IPS-18a (cell line): ENCODE measurements around the gene PHOX2B.
"Not testable (repeated sequence)": the region's sequence is repeated elsewhere in the genome, so short reads cannot be mapped to it uniquely, and the experiment has no call there.

Experiments used
- H3K27ac ChIP-seq: one replicate; pipeline ENCODE4 v1.5.1; 2013; ENCODE audit warnings: low read length
- H3K27me3 ChIP-seq: one replicate; pipeline ENCODE4 v1.6.1; 2013; ENCODE audit warnings: mild to moderate bottlenecking, low read length; ENCODE audit not compliant: control insufficient read depth, insufficient read depth
- H3K36me3 ChIP-seq: one replicate; pipeline ENCODE4 v1.6.1; 2013; ENCODE audit warnings: low read depth, low read length; ENCODE audit not compliant: control insufficient read depth
- H3K4me1 ChIP-seq: one replicate; pipeline ENCODE4 v1.6.1; 2013; ENCODE audit warnings: low read depth, low read length; ENCODE audit not compliant: control insufficient read depth
- H3K4me3 ChIP-seq: one replicate; pipeline ENCODE4 v1.5.1; 2013; ENCODE audit warnings: low read length
- H3K9ac ChIP-seq: one replicate; pipeline ENCODE4 v1.6.1; 2013; ENCODE audit warnings: mild to moderate bottlenecking, low read length, moderate library complexity
- H3K9me3 ChIP-seq: one replicate; pipeline ENCODE4 v1.6.1; 2013; ENCODE audit warnings: low read depth, low read length; ENCODE audit not compliant: control insufficient read depth

Gene PHOX2B

DNA sequence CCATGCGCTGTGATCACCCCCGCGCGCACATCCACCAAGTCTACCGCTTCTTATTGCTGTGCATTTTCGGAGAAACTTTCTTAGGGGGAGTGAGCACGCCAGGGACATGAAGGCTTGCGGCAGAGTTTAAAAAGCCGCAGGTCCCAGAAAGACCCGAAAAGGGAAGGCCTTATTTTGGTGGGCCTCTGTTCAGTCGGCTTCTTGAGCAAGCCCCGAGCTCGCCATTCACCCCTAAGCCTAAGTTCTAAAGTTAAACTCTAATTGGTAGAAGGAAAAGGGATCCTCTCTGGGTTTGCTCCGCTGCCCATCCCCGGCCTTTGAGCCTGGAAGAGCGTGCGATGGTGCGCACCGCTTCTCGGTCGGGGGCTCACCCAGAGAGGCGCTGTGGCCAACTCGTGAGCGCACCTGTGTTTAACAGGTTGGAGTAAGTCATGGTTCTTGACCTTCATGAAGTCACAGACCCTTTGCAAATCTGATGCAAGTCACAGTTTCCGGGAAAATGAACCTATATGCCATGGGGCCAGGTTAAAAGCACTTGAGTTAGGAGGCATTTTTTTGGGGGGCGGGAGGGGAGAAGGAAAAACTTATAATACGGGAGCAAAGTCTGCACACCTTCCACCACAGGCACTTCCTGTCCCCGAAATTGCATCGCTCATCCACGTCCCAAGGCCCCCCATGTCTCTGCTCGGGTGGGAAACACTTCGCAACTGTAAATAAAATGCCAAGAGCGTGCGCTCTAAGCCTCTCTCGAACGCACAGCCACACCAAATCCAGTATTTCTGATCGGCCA, 1.9 kb downstream of the PHOX2B start:
- Histone ChIP-seq H3K27ac (no peak overlapping the region), H3K36me3 (no peaks in the 10 kb centered on the region), H3K4me3 (peak overlapping the region; percentile 21), H3K27me3 (peaks cover 100% of the 10 kb centered on the region), H3K9ac (no peak overlapping the region), H3K9me3 (no peaks in the 10 kb centered on the region), H3K4me1 (peaks cover 15% of the 10 kb centered on the region)

DNA sequence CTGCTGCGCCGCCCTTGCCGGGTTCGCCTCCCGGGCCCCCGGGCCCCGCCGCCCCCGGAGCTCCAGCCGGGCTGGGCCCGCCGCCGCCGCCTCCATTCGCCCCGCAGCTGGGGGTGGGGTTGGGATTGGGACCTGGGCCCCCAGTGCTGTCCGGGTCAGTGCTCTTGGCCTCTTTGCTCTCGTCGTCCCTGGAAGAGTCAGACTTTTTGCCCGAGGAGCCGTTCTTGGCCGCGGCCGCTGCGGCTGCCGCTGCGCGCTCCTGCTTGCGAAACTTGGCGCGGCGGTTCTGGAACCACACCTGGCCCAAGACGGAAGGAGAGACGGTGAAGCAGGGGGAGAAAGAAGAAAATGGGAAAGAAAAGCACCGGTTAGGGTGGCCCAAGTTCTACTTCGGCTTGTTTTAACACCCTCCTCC, 2.5 kb downstream of the PHOX2B start:
- Histone ChIP-seq H3K4me3 (peak overlapping the region; percentile 21), H3K9me3 (no peaks in the 10 kb centered on the region), H3K27me3 (peaks cover 100% of the 10 kb centered on the region), H3K36me3 (no peaks in the 10 kb centered on the region), H3K27ac (no peak overlapping the region), H3K4me1 (peaks cover 15% of the 10 kb centered on the region), H3K9ac (no peak overlapping the region)

DNA sequence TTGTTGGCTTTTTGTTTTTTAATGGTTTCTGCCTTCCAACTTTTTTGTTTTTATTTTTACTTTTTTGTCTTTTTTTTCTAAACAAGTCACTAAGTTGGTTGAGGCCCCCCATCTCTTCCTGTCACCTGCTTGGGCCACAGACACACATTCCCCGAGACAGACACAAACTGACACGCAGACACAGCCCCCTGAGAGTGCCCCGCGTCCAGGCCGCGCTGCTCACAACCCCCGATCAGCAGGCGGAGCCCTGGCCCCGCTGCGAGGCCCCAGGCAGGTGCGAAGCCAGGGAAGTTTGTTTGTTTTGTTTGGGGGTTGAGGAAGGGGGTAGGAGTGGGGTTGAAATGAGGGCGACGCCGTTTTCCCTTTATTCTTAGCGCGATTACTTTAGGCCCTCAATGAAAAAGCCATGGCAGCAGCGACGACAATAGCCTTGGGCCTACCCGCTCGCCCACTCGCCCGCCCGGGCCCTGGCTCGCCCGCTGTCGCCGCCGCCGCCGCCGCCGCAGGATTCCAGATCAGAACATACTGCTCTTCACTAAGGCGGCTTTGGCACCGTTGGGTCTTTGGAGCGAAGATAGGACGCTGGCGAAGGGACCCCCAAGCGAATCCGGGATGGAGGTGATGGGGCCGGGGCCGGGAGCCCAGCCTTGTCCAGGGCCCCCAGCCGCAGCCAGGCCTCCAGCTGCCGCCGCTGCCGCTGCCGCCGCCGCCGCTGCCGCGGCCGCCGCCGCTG, 3.1 kb downstream of the PHOX2B start:
- Histone ChIP-seq H3K36me3 (no peaks in the 10 kb centered on the region), H3K4me3 (no peak overlapping the region), H3K4me1 (peaks cover 9% of the 10 kb centered on the region), H3K27ac (no peak overlapping the region), H3K9me3 (no peaks in the 10 kb centered on the region), H3K9ac (no peak overlapping the region), H3K27me3 (peaks cover 100% of the 10 kb centered on the region)

DNA sequence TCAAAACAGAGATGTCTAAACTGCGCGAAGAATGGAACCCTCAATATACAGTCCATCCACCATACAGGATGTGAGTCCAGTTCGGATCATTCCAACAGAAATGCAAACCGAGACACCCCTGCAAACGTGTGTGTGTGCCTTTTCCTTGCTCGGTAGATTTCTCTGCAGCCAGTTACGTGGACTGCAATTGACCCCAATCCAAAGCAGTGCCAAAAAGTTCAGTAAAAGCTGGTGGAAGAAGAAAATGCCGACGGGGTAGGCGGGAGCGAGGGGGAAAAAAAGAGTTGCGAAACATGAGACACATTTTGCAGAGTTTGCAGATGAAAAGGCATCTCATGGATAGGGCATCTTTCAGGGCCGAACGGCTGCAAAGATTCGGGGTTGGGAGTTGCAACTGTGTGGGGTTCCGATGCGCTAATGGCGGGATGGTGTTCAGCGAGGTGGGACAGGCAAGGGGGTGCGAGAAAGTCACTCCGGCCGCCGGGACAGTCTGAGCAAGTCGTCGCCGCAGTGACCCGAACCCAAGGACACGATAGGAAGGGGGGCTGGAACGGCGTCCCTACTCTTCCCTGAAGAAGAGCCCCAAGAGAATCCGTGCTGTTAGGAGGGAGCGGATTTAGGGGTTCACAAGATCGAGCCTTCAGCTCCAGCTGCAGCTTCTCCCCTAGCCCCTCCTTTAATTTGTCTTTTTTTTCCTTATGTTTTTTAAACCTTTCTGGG, 3.8 kb downstream of the PHOX2B start:
- no peak overlapping the region for H3K4me3 ChIP-seq
- H3K27me3 ChIP-seq = peaks cover 100% of the 10 kb centered on the region

DNA sequence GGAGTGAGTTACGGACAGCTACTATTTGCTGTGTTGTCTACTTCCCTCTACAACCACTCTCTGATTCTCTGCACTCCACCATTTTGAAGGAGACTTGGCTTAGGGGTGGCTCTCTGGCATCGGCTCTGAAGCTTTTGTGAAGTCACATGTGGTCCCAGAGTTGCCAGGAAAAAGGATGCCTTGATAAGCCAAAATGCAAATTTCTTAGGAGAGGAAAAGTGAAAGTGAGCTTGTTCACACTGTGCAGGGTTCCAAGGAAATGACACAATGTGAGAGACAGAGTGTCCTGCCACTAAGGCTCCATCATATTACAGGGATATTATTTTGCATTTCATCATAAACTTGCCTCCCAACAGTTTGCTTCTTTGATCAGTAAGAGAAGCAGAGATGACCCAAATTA, 7.2 kb downstream of the PHOX2B start:
- Histone ChIP-seq H3K4me3 (no peak overlapping the region), H3K9ac (no peak overlapping the region), H3K27me3 (peaks cover 79% of the 10 kb centered on the region), H3K9me3 (no peaks in the 10 kb centered on the region), H3K36me3 (no peaks in the 10 kb centered on the region), H3K4me1 (no peaks in the 10 kb centered on the region), H3K27ac (no peak overlapping the region)

More for the DNA sequence above, 3.8 kb downstream of the PHOX2B start:
- Histone ChIP-seq H3K27ac (no peak overlapping the region), H3K9ac (no peak overlapping the region), H3K4me1 (peaks cover 6% of the 10 kb centered on the region), H3K9me3 (no peaks in the 10 kb centered on the region), H3K36me3 (no peaks in the 10 kb centered on the region)

DNA sequence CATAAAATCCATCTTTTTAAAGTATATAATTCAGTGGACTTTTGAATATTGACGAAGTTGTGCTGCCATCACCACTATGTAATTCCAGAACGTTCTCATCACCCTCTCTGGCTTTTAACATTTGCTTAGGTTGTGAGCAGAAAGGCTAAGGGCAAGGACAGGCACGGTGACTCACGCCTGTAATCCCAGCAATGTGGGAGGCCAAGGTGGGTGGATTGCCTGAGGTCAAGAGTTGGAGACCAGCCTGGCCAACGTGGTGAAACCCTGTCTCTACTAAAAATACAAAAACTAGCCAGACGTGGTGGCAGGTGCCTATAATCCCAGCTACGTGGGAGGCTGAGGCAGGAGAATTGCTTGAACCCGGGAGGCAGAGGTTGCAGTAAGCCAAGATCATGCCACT, 11.0 kb downstream of the PHOX2B start:
- H3K9ac ChIP-seq, H3K4me3 ChIP-seq, H3K9me3 ChIP-seq, H3K36me3 ChIP-seq, H3K27ac ChIP-seq, H3K4me1 ChIP-seq: not testable (repeated sequence)
- peaks cover 40% of the 10 kb centered on the region for H3K27me3 ChIP-seq

DNA sequence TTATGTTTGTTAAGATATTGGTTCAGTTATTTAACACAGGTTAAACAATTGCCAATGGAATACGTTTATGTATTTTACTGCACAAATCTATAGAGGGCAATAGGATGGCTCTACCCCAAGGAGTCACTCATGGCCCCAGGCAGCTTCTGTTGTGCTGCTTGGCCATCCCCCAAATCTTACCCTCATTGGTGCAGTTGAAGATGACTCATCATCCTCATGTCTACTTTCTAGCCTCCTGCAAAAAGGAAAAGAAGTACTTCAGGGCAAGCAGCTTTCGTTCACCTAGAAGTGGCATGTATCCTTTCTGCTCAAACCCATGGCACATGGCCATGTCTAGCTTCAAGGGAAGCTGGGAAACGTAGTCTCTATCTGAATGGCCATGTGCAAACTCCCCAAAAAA, 14.2 kb downstream of the PHOX2B start:
- no peaks in the 10 kb centered on the region for H3K4me1 ChIP-seq
- H3K9ac ChIP-seq = no peak overlapping the region
- H3K27ac ChIP-seq = no peak overlapping the region
- H3K9me3 ChIP-seq = no peaks in the 10 kb centered on the region
- H3K36me3 ChIP-seq = no peaks in the 10 kb centered on the region
- H3K27me3 ChIP-seq = peaks cover 19% of the 10 kb centered on the region
- no peak overlapping the region for H3K4me3 ChIP-seq

DNA sequence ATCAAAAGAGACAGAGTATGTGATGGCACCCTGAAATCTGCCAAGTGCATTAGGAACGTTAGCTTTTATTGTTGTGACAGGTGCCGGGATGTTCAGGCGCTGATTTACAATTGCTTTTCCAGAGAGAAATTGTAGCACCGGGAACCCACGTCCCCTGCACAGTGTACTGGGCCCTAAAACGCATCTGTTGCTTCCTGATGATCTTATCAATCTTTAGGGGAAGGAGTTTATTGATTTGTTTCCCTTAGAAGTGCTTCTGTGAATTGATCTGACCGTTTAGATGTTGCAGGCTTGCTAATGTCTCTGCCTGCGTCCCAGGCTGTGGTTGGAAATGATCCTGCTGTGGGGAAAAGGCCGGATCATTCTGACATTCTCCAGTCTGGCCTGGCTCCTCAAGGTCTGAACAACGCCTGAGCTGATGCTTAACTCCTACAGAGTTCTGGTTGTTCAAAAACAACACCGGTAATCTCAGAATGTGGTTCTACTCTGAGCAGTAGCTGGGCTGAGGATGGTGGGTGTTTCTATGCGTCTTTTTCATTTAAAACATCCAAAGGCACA, 16.9 kb downstream of the PHOX2B start:
- Histone ChIP-seq H3K27me3 (peaks cover 24% of the 10 kb centered on the region), H3K9ac (no peak overlapping the region), H3K4me1 (no peaks in the 10 kb centered on the region), H3K27ac (no peak overlapping the region), H3K4me3 (no peak overlapping the region), H3K9me3 (no peaks in the 10 kb centered on the region), H3K36me3 (no peaks in the 10 kb centered on the region)

DNA sequence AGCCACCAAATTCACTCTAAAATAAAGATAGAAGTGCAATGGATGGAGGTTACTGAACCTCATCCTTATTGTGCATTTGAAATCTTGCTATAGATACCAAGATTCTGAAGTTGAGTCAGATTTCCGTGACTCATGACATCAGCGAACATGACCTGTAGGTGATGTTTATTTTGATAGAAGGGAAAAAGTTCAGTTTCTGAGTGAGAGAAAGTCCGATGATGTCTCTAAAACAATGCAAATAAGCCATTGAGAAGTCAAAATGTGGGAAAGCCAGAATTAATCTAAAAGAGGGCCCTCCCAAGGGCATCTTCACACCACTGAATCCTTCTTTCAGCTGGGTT, 20.0 kb downstream of the PHOX2B start:
- Histone ChIP-seq H3K27me3 (peaks cover 24% of the 10 kb centered on the region), H3K4me1 (no peaks in the 10 kb centered on the region), H3K9ac (no peak overlapping the region), H3K27ac (no peak overlapping the region), H3K4me3 (no peak overlapping the region), H3K36me3 (no peaks in the 10 kb centered on the region), H3K9me3 (no peaks in the 10 kb centered on the region)

DNA sequence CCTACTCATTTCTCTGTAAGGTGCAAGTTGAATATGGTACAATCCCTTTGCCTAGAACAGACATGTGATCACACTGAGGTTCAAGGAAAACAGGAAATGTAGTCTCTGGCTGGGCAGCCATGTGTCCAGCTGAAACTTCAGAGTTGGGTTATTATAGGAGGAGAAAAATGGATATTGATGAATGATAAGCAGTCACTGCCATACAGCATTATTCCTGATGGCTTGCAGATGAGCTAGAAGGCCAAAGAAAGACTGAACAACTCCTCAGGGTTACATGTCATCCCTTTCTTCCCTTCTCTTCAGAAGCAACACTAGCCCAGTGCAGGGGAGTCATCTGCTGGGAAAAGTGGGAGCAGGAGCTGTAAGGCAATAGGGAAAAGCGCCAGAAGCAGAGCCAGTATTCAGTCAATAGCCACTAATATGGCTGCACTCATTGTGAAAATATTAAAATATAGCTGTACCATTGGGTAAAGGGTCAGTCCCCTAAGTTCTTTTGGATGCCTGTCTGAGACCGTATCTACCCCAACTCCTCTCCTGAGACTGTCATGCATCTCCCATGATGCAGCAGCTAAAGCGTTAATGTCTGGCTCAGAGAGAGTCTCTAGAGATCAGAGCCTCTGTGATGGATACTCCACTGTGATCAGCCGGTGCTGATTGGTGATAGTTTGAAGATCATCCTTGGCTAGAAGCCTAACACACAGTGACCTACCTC, 20.5 kb downstream of the PHOX2B start:
- peaks cover 24% of the 10 kb centered on the region for H3K27me3 ChIP-seq
- no peak overlapping the region for H3K27ac ChIP-seq
- no peak overlapping the region for H3K4me3 ChIP-seq
- H3K9me3 ChIP-seq = no peaks in the 10 kb centered on the region
- H3K4me1 ChIP-seq = no peaks in the 10 kb centered on the region
- H3K9ac ChIP-seq = no peak overlapping the region
- no peaks in the 10 kb centered on the region for H3K36me3 ChIP-seq

DNA sequence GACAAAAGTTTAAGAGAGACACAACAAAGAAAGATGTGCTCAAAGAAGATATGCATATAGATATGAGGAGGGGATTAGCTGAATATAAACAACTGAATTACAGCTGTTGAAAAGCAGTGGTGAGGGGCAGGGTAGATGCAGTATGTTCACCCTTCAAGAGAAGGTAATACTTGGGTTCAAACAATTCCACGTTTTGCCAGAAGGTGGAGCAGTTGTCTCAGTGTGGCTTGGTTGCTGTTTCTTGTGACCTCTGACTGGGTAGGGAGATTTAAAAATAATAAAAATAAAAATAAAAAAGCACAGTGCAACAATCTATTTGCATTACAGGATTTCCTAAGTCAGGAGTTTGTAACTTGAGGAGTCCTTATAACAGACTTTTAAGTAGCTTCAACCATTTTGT, 23.3 kb downstream of the PHOX2B start:
- Histone ChIP-seq H3K9ac (no peak overlapping the region), H3K27ac (no peak overlapping the region), H3K36me3 (no peaks in the 10 kb centered on the region), H3K27me3 (peaks cover 23% of the 10 kb centered on the region), H3K9me3 (no peaks in the 10 kb centered on the region), H3K4me1 (no peaks in the 10 kb centered on the region), H3K4me3 (no peak overlapping the region)
